OCI-LY1 (cell line): ENCODE data around the gene CYGB.

ENCODE experiments used
- CTCF ChIP-seq: fragments of 200-600 bp; sonication (generic), shearing (Covaris generic); IDR thresholded peaks from 2 replicates; pipeline ENCODE4 v1.5.1; 2017; ENCODE audit warnings: mild to moderate bottlenecking, antibody characterized with exemption, low read length, moderate library complexity, mixed read lengths
- EZH2 ChIP-seq: fragments of 200-600 bp; sonication (generic), shearing (Covaris generic); IDR thresholded peaks from 2 replicates; pipeline ENCODE4 v1.8.0; 2017; ENCODE audit warnings: borderline replicate concordance, mixed run types, mild to moderate bottlenecking, antibody characterized with exemption, low read length, moderate library complexity, mixed read lengths

- TF ChIP-seq EZH2 (no peak), CTCF (no peak)
These were observed 29.1 kb upstream of the CYGB start for GRCh38 chr17:76566613-76566943.
